CD14-positive monocyte (primary cell): Measurements from ENCODE around the gene MSL1. TPM values are rescaled to one million over a fixed set of nuclear protein-coding genes. Genes with fewer than 3 reads are reported as not detected.
A peak's percentile ranks its signal among the peaks of the same experiment; 100 is the strongest.

Experiments used
- DNase-seq, 3 donors: peaks; one replicate each; pipeline ENCODE4 v3.0.0-alpha.2; 2011 to 2022
- H2AFZ ChIP-seq: 2 replicates; pipeline ENCODE4 v1.6.0; 2012; ENCODE audit warnings: mild to moderate bottlenecking, low read depth, low read length, inconsistent platforms; ENCODE audit not compliant: insufficient read depth, poor library complexity, severe bottlenecking
- H3K27ac ChIP-seq, 2 donors: 1 replicate in 1 of 2; 2 replicates in 1 of 2; pipeline ENCODE4 v1.5.1; 2012 to 2013; ENCODE audit warnings: low read length in 2 of 2, control low read depth in 1 of 2, inconsistent platforms in 1 of 2, low read depth in 1 of 2, mild to moderate bottlenecking in 1 of 2
- H3K27me3 ChIP-seq, 2 donors: one replicate each; pipeline versions ENCODE4 v1.6.0 to v1.6.1; 2011 to 2013; ENCODE audit warnings: low read length in 2 of 2; ENCODE audit not compliant: control insufficient read depth in 2 of 2, insufficient read depth in 2 of 2
- H3K36me3 ChIP-seq, 2 donors: replicated peaks in 1 of 2; 1 replicate in 1 of 2; 2 replicates in 1 of 2; pipeline versions ENCODE4 v1.5.1 to v1.6.1; 2012 to 2013; ENCODE audit warnings: low read length in 2 of 2, control low read depth in 1 of 2, inconsistent platforms in 1 of 2, mild to moderate bottlenecking in 1 of 2; ENCODE audit not compliant: insufficient read depth in 2 of 2, control insufficient read depth in 1 of 2
- H3K4me1 ChIP-seq, 2 donors: 1 replicate in 1 of 2; 2 replicates in 1 of 2; pipeline versions ENCODE4 v1.5.1 to v1.6.1; 2012 to 2013; ENCODE audit warnings: low read length in 2 of 2, control low read depth in 1 of 2, inconsistent platforms in 1 of 2, mild to moderate bottlenecking in 1 of 2, moderate library complexity in 1 of 2; ENCODE audit not compliant: insufficient read depth in 2 of 2, control insufficient read depth in 1 of 2
- H3K4me2 ChIP-seq: replicated peaks from 2 replicates; pipeline ENCODE3; 2012; ENCODE audit warnings: low read length, moderate library complexity, mild to moderate bottlenecking; ENCODE audit not compliant: poor library complexity, severe bottlenecking; ENCODE audit errors: extremely low read depth
- H3K4me3 ChIP-seq, 3 experiments: fragments of 200-600 bp in 1 of 3; sonication (generic) in 1 of 3; replicated peaks in 1 of 3; 1 replicate in 2 of 3; 2 replicates in 1 of 3; pipeline ENCODE4 v1.5.1; 2011 to 2013; ENCODE audit warnings: low read length in 3 of 3, mild to moderate bottlenecking in 3 of 3, control low read depth in 2 of 3, low read depth in 2 of 3, inconsistent platforms in 1 of 3, moderate library complexity in 1 of 3
- H3K79me2 ChIP-seq: 2 replicates; pipeline ENCODE4 v1.6.0; 2012; ENCODE audit warnings: mild to moderate bottlenecking, control low read depth, inconsistent platforms, low read length, moderate library complexity; ENCODE audit not compliant: insufficient read depth
- H3K9ac ChIP-seq: 2 replicates; pipeline ENCODE4 v1.6.0; 2017; ENCODE audit warnings: low read length, mild to moderate bottlenecking; ENCODE audit not compliant: insufficient read depth, poor library complexity, severe bottlenecking
- H3K9me3 ChIP-seq, 2 donors: replicated peaks in 1 of 2; 1 replicate in 1 of 2; 2 replicates in 1 of 2; pipeline versions ENCODE4 v1.5.1 to v1.6.1; 2012 to 2013; ENCODE audit warnings: low read length in 2 of 2, control low read depth in 1 of 2; ENCODE audit not compliant: control insufficient read depth in 1 of 2, insufficient read depth in 1 of 2
- H4K20me1 ChIP-seq: 2 replicates; pipeline ENCODE4 v1.6.0; 2012; ENCODE audit warnings: mild to moderate bottlenecking, low read length, control low read depth, moderate library complexity; ENCODE audit not compliant: insufficient read depth
- H3K27ac Mint-ChIP-seq, 7 donors: one replicate each; pipeline ENCODE4 v1.8.0; 2020; ENCODE audit warnings: mild to moderate bottlenecking in 7 of 7, mixed read lengths in 7 of 7, moderate library complexity in 6 of 7, inconsistent platforms in 2 of 7
- H3K27me3 Mint-ChIP-seq, 3 donors: one replicate each; pipeline ENCODE4 v1.8.0; 2021 to 2022; ENCODE audit warnings: low read depth in 3 of 3, mild to moderate bottlenecking in 3 of 3, mixed read lengths in 3 of 3, moderate library complexity in 3 of 3, inconsistent platforms in 1 of 3
- H3K36me3 Mint-ChIP-seq, 2 donors: one replicate each; pipeline ENCODE4 v1.8.0; 2020; ENCODE audit warnings: mixed read lengths in 2 of 2, inconsistent platforms in 1 of 2, mild to moderate bottlenecking in 1 of 2
- H3K4me1 Mint-ChIP-seq: one replicate; pipeline ENCODE4 v1.8.0; 2020; ENCODE audit warnings: mild to moderate bottlenecking, mixed read lengths
- H3K4me3 Mint-ChIP-seq, 2 donors: one replicate each; pipeline ENCODE4 v1.8.0; 2020; ENCODE audit warnings: mild to moderate bottlenecking in 2 of 2, mixed read lengths in 2 of 2, moderate library complexity in 1 of 2
- H3K9me3 Mint-ChIP-seq, 7 donors: one replicate each; pipeline ENCODE4 v1.8.0; 2020 to 2022; ENCODE audit warnings: mixed read lengths in 7 of 7, mild to moderate bottlenecking in 6 of 7, moderate library complexity in 6 of 7, inconsistent platforms in 2 of 7
- CTCF ChIP-seq: fragments of 200-600 bp; IDR thresholded peaks from one replicate; pipeline ENCODE4 v1.8.0; 2022; ENCODE audit warnings: antibody characterized with exemption, mild to moderate bottlenecking
- WGBS: methylation state at CpG from one replicate; pipeline ENCODE4 v1.1.5; 2013; ENCODE audit warnings: missing lambda C conversion rate; ENCODE audit not compliant: insufficient coverage; 5-methylcytosine and 5-hydroxymethylcytosine counted together
- intact Hi-C, 2 donors: fragments of 100-400 bp; cut with micrococcal nuclease; formaldehyde crosslinking; loops; one replicate each; pipeline versions ENCODE4 v1.15.0 to v1.15.1; 2023
- polyA plus RNA-seq, 3 donors: library from polyadenylated mRNA; depleted of rRNA in 1 of 3; unstranded in 2 of 3; stranded (reverse) in 1 of 3; fragments of 300-500 nt in 2 of 3; fragments of >200 nt in 1 of 3; fragmentation: Illumina TruSeq in 2 of 3; gene quantifications; 1 replicate in 2 of 3; 2 replicates in 1 of 3; pipeline ENCODE4 v1.2.3, GENCODE V29; 2012 to 2021

The MSL1 gene
- polyA plus RNA-seq, 3 donors: 10.0 to 89.2 (median 11.4) TPM

- H3K4me1 Mint-ChIP-seq: peaks cover 42% of the 10 kb centered on the region
- Histone ChIP-seq H3K4me2 (peak overlapping the region; percentile 98), H3K27ac (peak overlapping the region; percentile 78 to 80), H3K36me3 (peaks cover 20 to 27% of the 10 kb centered on the region in 2 donors), H3K4me1 (peaks cover 24 to 43% of the 10 kb centered on the region in 2 donors), H4K20me1 (peaks cover 34% of the 10 kb centered on the region), H3K9me3 (no peaks in the 10 kb centered on the region), H3K27me3 (no peaks in the 10 kb centered on the region), H2AFZ (peak overlapping the region; percentile 66), H3K4me3 (peak overlapping the region; percentile 72 to 98 (median 98)), H3K9ac (peak overlapping the region; percentile 92), H3K79me2 (peaks cover 80% of the 10 kb centered on the region)
- no peaks in the 10 kb centered on the region for H3K9me3 Mint-ChIP-seq
- peak; percentile 38 for TF ChIP-seq CTCF
- H3K36me3 Mint-ChIP-seq: peaks cover 21 to 28% of the 10 kb centered on the region in 2 donors
- WGBS: 0% methylated on average over 27 of the region's 43 CpGs
- peak overlapping the region; percentile 99 to 100 for H3K4me3 Mint-ChIP-seq
- intact Hi-C loops: loop anchor here in 1 of 2 donors (5.0 kb wide), 1 partner anchor 34 kb away; no protein-coding TSS in a partner anchor
- H3K27me3 Mint-ChIP-seq: peaks cover 0 to 2% (median 0%) of the 10 kb centered on the region in 3 donors
- H3K27ac Mint-ChIP-seq: peak overlapping the region; percentile 89 to 99 (median 96)
- DNase-seq: peak in 1 of 3 donors; percentile 30
These were observed 1.4 kb downstream of the MSL1 start for GRCh38 chr17:40122999-40123810.

DNA sequence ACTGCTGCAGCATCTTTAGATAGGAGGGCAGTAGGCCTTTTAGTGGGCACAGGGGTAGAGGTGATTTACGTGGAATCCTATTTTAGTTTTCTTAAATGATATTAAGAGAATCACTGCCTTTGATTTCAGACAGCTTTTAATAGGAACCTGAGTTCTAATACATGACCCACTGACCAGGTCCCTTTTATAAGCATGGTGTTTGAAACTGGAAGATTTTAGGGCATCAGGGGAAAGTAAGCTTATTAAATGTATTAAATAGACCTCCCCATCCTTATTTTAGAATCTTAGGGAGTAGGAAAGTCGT, 2.0 kb downstream of the MSL1 start:
- peak overlapping the region; percentile 98 for H3K4me2 ChIP-seq
- H3K4me1 ChIP-seq: peaks cover 23 to 40% of the 10 kb centered on the region in 2 donors
- H3K9ac ChIP-seq: peak overlapping the region; percentile 92
- intact Hi-C loops: loop anchor here in 1 of 2 donors (5.0 kb wide), 1 partner anchor 34 kb away; no protein-coding TSS in a partner anchor
- H3K4me3 Mint-ChIP-seq: peak overlapping the region; percentile 99 to 100
- H3K27me3 ChIP-seq: no peaks in the 10 kb centered on the region
- no peak for DNase-seq
- H3K36me3 Mint-ChIP-seq: peaks cover 21 to 32% of the 10 kb centered on the region in 2 donors
- H3K4me1 Mint-ChIP-seq: peaks cover 38% of the 10 kb centered on the region
- WGBS: no CpG with 5 or more reads among the region's 2 CpGs
- peak overlapping the region; percentile 72 to 98 (median 98) for H3K4me3 ChIP-seq
- H3K9me3 ChIP-seq: no peaks in the 10 kb centered on the region
- peak overlapping the region; percentile 78 to 80 for H3K27ac ChIP-seq
- H2AFZ ChIP-seq: peak overlapping the region; percentile 66
- peaks cover 34% of the 10 kb centered on the region for H4K20me1 ChIP-seq
- peaks cover 82% of the 10 kb centered on the region for H3K79me2 ChIP-seq
- H3K27ac Mint-ChIP-seq: peak overlapping the region; percentile 89 to 99 (median 96)
- H3K36me3 ChIP-seq: peaks cover 22 to 32% of the 10 kb centered on the region in 2 donors
- H3K9me3 Mint-ChIP-seq: no peaks in the 10 kb centered on the region
- no peak for TF ChIP-seq CTCF
- H3K27me3 Mint-ChIP-seq: peaks cover 0 to 2% (median 0%) of the 10 kb centered on the region in 3 donors
